ENCODE measurements around the gene ASXL2.

- TF ChIP-seq SPI1 (IDR thresholded peaks at IDR 0.05; ENCODE audit: low read depth, low read length): no peak
- TF ChIP-seq POLR2A (IDR thresholded peaks at IDR 0.05; ENCODE audit: low read depth, low read length): no peak
- no peak for TF ChIP-seq POLR2AphosphoS5 (IDR thresholded peaks at IDR 0.05; ENCODE audit: low read depth, low read length)
These were observed 137.4 kb downstream of the ASXL2 start for GRCh38 chr2:25740810-25741381.
